Peyer's patch (tissue), 4 donors: ENCODE results near the gene ETV6.

Source experiments
- POLR2A ChIP-seq, 2 donors: fragments of 450-650 bp; IDR thresholded peaks; one replicate each; pipeline ENCODE4 v1.5.1; 2017; ENCODE audit warnings: antibody characterized with exemption in 2 of 2, mild to moderate bottlenecking in 2 of 2, moderate library complexity in 2 of 2
- TF ChIP-seq, protein P1 (sequence below), 6 experiments: fragments of 450-650 bp in 4 of 6; fragments of 200-600 bp in 2 of 6; sonication (generic) in 1 of 6; IDR thresholded peaks; one replicate each; pipeline ENCODE4 v1.5.1; 2017 to 2019; ENCODE audit warnings: antibody characterized with exemption in 6 of 6, mild to moderate bottlenecking in 3 of 6, moderate library complexity in 1 of 6

DNA sequence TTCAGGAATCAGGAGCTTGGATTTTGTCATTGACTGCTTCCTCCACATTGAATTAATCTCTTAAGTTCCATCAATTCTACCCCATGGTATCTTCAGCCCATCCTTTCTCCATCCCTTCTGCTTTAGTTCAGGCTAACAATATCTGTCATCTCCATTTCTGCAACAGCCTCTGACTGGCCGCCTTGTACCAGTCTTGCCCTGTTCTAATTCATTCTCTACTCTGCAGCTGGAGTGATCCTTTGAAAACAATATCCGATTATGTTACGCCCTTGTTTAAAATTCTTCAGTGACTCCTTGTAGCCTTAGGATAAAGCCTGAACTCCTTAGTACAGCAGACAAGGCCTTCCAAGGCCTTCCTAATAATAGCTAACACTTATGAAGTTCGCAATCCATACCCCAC, 170.2 kb downstream of the ETV6 start:
- TF ChIP-seq, protein P1, sequence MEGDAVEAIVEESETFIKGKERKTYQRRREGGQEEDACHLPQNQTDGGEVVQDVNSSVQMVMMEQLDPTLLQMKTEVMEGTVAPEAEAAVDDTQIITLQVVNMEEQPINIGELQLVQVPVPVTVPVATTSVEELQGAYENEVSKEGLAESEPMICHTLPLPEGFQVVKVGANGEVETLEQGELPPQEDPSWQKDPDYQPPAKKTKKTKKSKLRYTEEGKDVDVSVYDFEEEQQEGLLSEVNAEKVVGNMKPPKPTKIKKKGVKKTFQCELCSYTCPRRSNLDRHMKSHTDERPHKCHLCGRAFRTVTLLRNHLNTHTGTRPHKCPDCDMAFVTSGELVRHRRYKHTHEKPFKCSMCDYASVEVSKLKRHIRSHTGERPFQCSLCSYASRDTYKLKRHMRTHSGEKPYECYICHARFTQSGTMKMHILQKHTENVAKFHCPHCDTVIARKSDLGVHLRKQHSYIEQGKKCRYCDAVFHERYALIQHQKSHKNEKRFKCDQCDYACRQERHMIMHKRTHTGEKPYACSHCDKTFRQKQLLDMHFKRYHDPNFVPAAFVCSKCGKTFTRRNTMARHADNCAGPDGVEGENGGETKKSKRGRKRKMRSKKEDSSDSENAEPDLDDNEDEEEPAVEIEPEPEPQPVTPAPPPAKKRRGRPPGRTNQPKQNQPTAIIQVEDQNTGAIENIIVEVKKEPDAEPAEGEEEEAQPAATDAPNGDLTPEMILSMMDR (IDR thresholded peaks at IDR 0.05): no peak
- TF ChIP-seq POLR2A (IDR thresholded peaks at IDR 0.05): no peak
